HEK293 (cell line): ENCODE data around the gene KRTCAP2.
A peak's percentile ranks its signal among the peaks of the same experiment; 100 is the strongest.

Source experiments
- CTCF ChIA-PET: fragments of 350-600 bp; formaldehyde crosslinking; extraction: SDS; loops from one replicate; lab custom pipeline; 2021; ENCODE audit warnings: antibody characterized with exemption; lab: Yijun Ruan, JAX
- POLR2A ChIA-PET: fragments of 300-600 bp; formaldehyde crosslinking; extraction: SDS; loops from one replicate; lab custom pipeline; 2020; ENCODE audit warnings: antibody characterized with exemption, inconsistent platforms; lab: Yijun Ruan, JAX
- H3K27ac ChIP-seq: fragments of 200-500 bp; sonication (Bioruptor generic); 2 replicates; pipeline ENCODE4 v1.5.1; 2014; ENCODE audit warnings: low read depth, low read length, control low read depth, inconsistent platforms; ENCODE audit errors: extremely low read depth
- H3K36me3 ChIP-seq, 2 experiments: fragments of 200-500 bp in 1 of 2; sonication (Bioruptor generic) in 1 of 2; 1 replicate in 1 of 2; 2 replicates in 1 of 2; pipeline ENCODE4 v1.5.1; 2014 to 2017; ENCODE audit warnings: inconsistent platforms in 2 of 2, low read length in 2 of 2; ENCODE audit not compliant: control insufficient read depth in 2 of 2, insufficient read depth in 1 of 2
- H3K4me1 ChIP-seq: fragments of 200-500 bp; sonication (Bioruptor generic); 2 replicates; pipeline ENCODE4 v1.5.1; 2014; ENCODE audit warnings: mild to moderate bottlenecking, low read length, inconsistent platforms; ENCODE audit not compliant: control insufficient read depth, insufficient read depth
- H3K4me3 ChIP-seq: 2 replicates; pipeline ENCODE4 v1.5.1; 2011; ENCODE audit warnings: low read depth, mild to moderate bottlenecking, control low read depth, low read length, moderate library complexity
- H3K9me3 ChIP-seq: fragments of 200-500 bp; sonication (Bioruptor generic); 2 replicates; pipeline ENCODE4 v1.5.1; 2014; ENCODE audit warnings: low read depth, low read length, inconsistent platforms; ENCODE audit not compliant: control insufficient read depth, insufficient read depth
- BCL11A ChIP-seq: fragments of 450-650 bp; formaldehyde crosslinking; IDR thresholded peaks from 2 replicates; pipeline ENCODE4 v1.5.1; 2016; ENCODE audit warnings: low read depth, missing biosample characterization, missing genetic modification characterization
- KLF1 ChIP-seq: fragments of 450-650 bp; formaldehyde crosslinking; IDR thresholded peaks from 2 replicates; pipeline ENCODE4 v1.5.1; 2016; ENCODE audit warnings: missing biosample characterization, missing genetic modification characterization
- PRDM10 ChIP-seq: fragments of 450-650 bp; formaldehyde crosslinking; IDR thresholded peaks from 2 replicates; pipeline ENCODE4 v1.5.1; 2016; ENCODE audit warnings: missing biosample characterization, missing genetic modification characterization
- WT1 ChIP-seq: fragments of 450-650 bp; formaldehyde crosslinking; IDR thresholded peaks from 2 replicates; pipeline ENCODE4 v1.5.1; 2016; ENCODE audit warnings: missing biosample characterization, missing genetic modification characterization
- ZBTB44 ChIP-seq: fragments of 450-650 bp; IDR thresholded peaks from 2 replicates; pipeline ENCODE4 v1.5.1; 2018; ENCODE audit warnings: missing biosample characterization, mild to moderate bottlenecking, missing genetic modification characterization
- ZEB2 ChIP-seq: fragments of 450-650 bp; formaldehyde crosslinking; IDR thresholded peaks from 2 replicates; pipeline ENCODE4 v1.5.1; 2016; ENCODE audit warnings: missing biosample characterization, missing genetic modification characterization
- ZIC2 ChIP-seq: fragments of 450-650 bp; formaldehyde crosslinking; IDR thresholded peaks from 2 replicates; pipeline ENCODE4 v1.5.1; 2016; ENCODE audit warnings: missing biosample characterization, missing genetic modification characterization
- ZNF335 ChIP-seq: fragments of 450-650 bp; formaldehyde crosslinking; conservative IDR thresholded peaks from 2 replicates; pipeline ENCODE4 v1.5.1; 2016; ENCODE audit warnings: missing biosample characterization, missing genetic modification characterization
- ZNF394 ChIP-seq: fragments of 450-650 bp; formaldehyde crosslinking; IDR thresholded peaks from 2 replicates; pipeline ENCODE4 v1.5.1; 2016; ENCODE audit warnings: missing biosample characterization, missing genetic modification characterization, mild to moderate bottlenecking, moderate library complexity, borderline replicate concordance
- ZNF398 ChIP-seq: fragments of 450-650 bp; formaldehyde crosslinking; IDR thresholded peaks from 2 replicates; pipeline ENCODE4 v1.5.1; 2017; ENCODE audit warnings: missing biosample characterization, missing genetic modification characterization
- ZNF530 ChIP-seq: fragments of 450-650 bp; formaldehyde crosslinking; IDR thresholded peaks from 2 replicates; pipeline ENCODE4 v1.5.1; 2016; ENCODE audit warnings: low read depth, missing biosample characterization, missing genetic modification characterization
- ZNF704 ChIP-seq: fragments of 450-650 bp; formaldehyde crosslinking; IDR thresholded peaks from 2 replicates; pipeline ENCODE4 v1.5.1; 2016; ENCODE audit warnings: missing biosample characterization, missing genetic modification characterization
- ZNF837 ChIP-seq: fragments of 450-650 bp; formaldehyde crosslinking; IDR thresholded peaks from 2 replicates; pipeline ENCODE4 v1.5.1; 2016; ENCODE audit warnings: missing biosample characterization, missing genetic modification characterization
- ZSCAN18 ChIP-seq: fragments of 450-650 bp; formaldehyde crosslinking; IDR thresholded peaks from 2 replicates; pipeline ENCODE4 v1.5.1; 2016; ENCODE audit warnings: missing biosample characterization, missing genetic modification characterization

The KRTCAP2 gene

GRCh38 chr1:155125511-155125945, 47.6 kb downstream of the KRTCAP2 start:
- H3K4me3 ChIP-seq = no peak overlapping the region
- TF ChIP-seq ZNF837 (tag by site-specific recombination) (no peak), KLF1 (0 out of 2 replicates have a peak, but pooled peaks have one; percentile 7)

GRCh38 chr1:155124503-155125463, 48.3 kb downstream of the KRTCAP2 start:
- H3K4me1 ChIP-seq = peaks cover 17% of the 10 kb centered on the region
- no peaks in the 10 kb centered on the region for H3K9me3 ChIP-seq
- ChIA-PET CTCF (interaction anchor here (0.6 to 2.4 kb wide), 13 partner anchors 10 to 240 kb away, joined by 3 to 8 read pairs (median 4); no protein-coding TSS in a partner anchor), POLR2A (interaction anchor here (1.5 to 2.9 kb wide), 3 partner anchors 10 to 48 kb away, joined by 4 to 9 read pairs (median 7); partner anchors contain the start of gene KRTCAP2)
- H3K4me3 ChIP-seq = no peak overlapping the region
- no peak overlapping the region for H3K27ac ChIP-seq
- H3K36me3 ChIP-seq = no peaks in the 10 kb centered on the region
- TF ChIP-seq ZBTB44 (tag by site-specific recombination) = peak; percentile 35; the same call in 1 of the 2 replicates
- no peak for TF ChIP-seq ZNF530 (tag by site-specific recombination)
- TF ChIP-seq BCL11A (tag by site-specific recombination) = no peak
- peak; percentile 77 for TF ChIP-seq ZNF335
- peak; percentile 5; the same call in 1 of the 2 replicates for TF ChIP-seq ZIC2 (tag by site-specific recombination)
- no peak for TF ChIP-seq ZSCAN18 (tag by site-specific recombination)
- TF ChIP-seq ZNF394 (tag by site-specific recombination) = no peak
- TF ChIP-seq, all 188 proteins: peak for 3

More at GRCh38 chr1:155125511-155125945, 47.6 kb downstream of the KRTCAP2 start:
- POLR2A ChIA-PET = interaction anchor here (0.7 to 2.9 kb wide), 4 partner anchors 12 to 47 kb away, joined by 3 to 9 read pairs (median 6); partner anchors contain the start of gene KRTCAP2
- peaks cover 21% of the 10 kb centered on the region for H3K4me1 ChIP-seq
- no peaks in the 10 kb centered on the region for H3K36me3 ChIP-seq
- CTCF ChIA-PET = interaction anchor here (0.5 to 2.6 kb wide), 9 partner anchors 30 to 579 kb away, joined by 3 to 17 read pairs (median 5); no protein-coding TSS in a partner anchor
- no peak overlapping the region; the same call in 1 of the 2 replicates for H3K27ac ChIP-seq
- no peaks in the 10 kb centered on the region for H3K9me3 ChIP-seq

- Histone ChIP-seq H3K9me3 (no peaks in the 10 kb centered on the region), H3K4me1 (peaks cover 10% of the 10 kb centered on the region; the same call in 1 of the 2 replicates), H3K27ac (no peak overlapping the region), H3K36me3 (no peaks in the 10 kb centered on the region), H3K4me3 (no peak overlapping the region)
- POLR2A ChIA-PET = interaction anchor here (1.5 kb wide), 1 partner anchor 11 kb away, joined by 4 read pairs; no protein-coding TSS in a partner anchor
- CTCF ChIA-PET = interaction anchor here (0.6 to 1.0 kb wide), 5 partner anchors 9 to 84 kb away, joined by 3 to 6 read pairs (median 4); no protein-coding TSS in a partner anchor
- peak; percentile 80 for TF ChIP-seq WT1
- TF ChIP-seq ZEB2 (tag by site-specific recombination) = 0 out of 2 replicates have a peak, but pooled peaks have one; percentile 12
- no peak for TF ChIP-seq ZNF398 (tag by site-specific recombination)
- 0 out of 2 replicates have a peak, but pooled peaks have one; percentile 35 for TF ChIP-seq PRDM10 (tag by site-specific recombination)
- no peak for TF ChIP-seq ZNF704
Measured at GRCh38 chr1:155123801-155124200, 49.3 kb downstream of the KRTCAP2 start.
